GM19023 (cell line): ENCODE measurements around the gene UBR1.
"Not testable (repeated sequence)": the region's sequence is repeated elsewhere in the genome, so short reads cannot be mapped to it uniquely, and the experiment has no call there.

Experiments
- ATAC-seq: cut with Tn5 transposase; IDR thresholded peaks from one replicate; pipeline ENCODE4 v1.9.1; 2021; ENCODE audit warnings: mild to moderate bottlenecking, moderate library complexity; ENCODE audit not compliant: unreplicated experiment

Gene UBR1

GRCh38 chr15:42919308-42919707 lies 186.5 kb downstream of the UBR1 start:
- ATAC-seq: no peak

- no peak for ATAC-seq
These were observed 187.8 kb downstream of the UBR1 start for GRCh38 chr15:42918047-42918446.

DNA sequence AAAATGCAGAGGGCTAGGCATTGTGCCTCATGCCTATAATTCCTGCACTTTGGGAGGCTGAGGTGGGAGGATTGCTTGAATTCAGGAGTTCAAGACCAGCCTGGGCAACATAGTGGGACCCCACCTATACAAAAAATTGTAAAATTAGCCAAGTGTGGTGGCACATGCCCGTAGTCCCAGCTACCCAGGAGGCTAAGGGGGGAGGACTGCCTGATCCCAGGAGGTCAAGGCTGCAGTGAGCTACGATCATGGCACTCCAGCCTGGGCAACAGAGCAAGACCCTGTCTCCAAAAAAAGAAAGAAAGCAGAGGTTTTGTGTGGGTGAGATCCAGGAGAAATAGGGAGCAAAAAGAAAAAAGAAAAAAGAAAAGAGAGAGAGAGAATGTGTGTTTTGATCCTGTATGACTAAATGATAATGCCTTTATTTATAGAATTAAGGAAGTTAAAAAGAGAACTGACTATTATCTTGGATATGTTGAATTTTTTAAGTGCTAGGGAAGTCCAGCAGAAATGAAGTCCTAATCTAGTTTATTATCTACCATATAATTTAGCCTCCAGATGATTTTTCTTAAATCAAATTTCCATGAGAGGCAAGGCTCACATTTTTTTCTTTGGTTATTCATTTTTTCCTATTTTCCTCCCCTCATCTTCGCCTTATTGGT lies 190.1 kb downstream of the UBR1 start:
- ATAC-seq: no peak

GRCh38 chr15:42914728-42915497 lies 190.9 kb downstream of the UBR1 start:
- ATAC-seq: no peak

GRCh38 chr15:42911058-42911592 lies 194.7 kb downstream of the UBR1 start:
- ATAC-seq: no peak

DNA sequence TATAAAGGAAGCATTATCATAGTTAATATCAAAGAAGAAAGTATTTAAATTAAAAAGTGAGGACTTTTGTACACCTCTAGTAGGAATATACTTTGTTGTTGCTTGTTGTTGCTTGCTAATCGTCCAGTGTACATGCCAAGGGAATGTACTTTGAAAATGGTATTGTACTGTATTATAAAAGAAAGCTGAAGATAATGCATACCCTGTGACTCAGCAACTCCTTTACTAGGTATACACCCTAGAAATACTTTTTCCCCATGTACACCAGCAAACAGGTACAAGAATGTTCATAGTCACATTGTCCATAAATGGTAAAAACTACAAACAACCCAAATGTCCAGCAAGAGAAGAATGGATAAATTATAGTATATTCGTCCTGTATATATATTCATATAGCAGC lies 197.3 kb downstream of the UBR1 start:
- ATAC-seq: no peak

GRCh38 chr15:42903388-42904324 lies 202.2 kb downstream of the UBR1 start:
- ATAC-seq: no peak

DNA sequence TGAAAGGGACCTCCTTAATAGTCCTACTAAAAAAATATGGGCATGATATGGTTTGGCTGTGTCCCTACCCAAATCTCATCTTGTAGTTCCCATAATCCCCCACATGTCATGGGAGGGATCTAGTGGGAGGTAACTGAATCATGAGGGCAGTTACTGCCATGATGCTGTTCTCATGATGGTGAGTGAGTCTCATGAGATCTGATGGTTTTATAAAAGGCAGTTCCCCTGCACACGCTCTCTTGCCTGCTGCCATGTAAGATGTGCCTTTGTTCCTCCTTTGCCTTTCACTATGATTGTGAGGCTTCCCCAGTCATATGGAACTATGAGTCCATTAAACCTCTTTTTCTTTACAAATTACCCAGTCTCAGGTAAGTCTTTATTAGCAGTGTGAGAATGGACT lies 211.9 kb downstream of the UBR1 start:
- ATAC-seq: not testable (repeated sequence)
